Measurements from ENCODE around the gene PAX2. TPM values are rescaled to one million over a fixed set of nuclear protein-coding genes. Genes with fewer than 3 reads are reported as not detected.

PAX2 gene
- total RNA-seq, 2 experiments from 2014 or later: not detected

DNA sequence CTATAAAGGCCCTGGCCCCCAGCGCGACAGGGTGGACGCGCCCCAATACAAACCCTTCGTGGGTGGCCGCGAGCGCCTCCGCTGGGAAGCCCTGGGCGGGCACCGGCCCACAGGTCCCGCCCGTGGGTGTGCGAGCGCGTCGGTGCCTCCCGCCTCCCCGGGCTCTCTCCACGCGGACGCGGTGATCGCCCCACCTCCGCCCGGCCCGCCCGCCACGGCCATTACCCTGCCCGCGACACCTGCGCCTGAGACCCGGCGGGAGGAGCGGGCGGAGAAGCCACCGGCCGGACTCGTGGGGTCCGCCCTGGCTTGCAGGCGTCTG is 81.2 kb downstream of the PAX2 start:
- Mint-ChIP-seq H3K27ac (no peak overlapping the region), H3K4me1 (peaks cover 20% of the 10 kb centered on the region), H3K36me3 (no peaks in the 10 kb centered on the region), H3K9me3 (no peaks in the 10 kb centered on the region), H3K4me3 (peak overlapping the region; percentile 31), H3K27me3 (peaks cover 83% of the 10 kb centered on the region)
- POLR2A ChIA-PET: no interaction called here
- DNase-seq (no peak), ATAC-seq (ENCODE audit: low read depth) (no peak)

DNA sequence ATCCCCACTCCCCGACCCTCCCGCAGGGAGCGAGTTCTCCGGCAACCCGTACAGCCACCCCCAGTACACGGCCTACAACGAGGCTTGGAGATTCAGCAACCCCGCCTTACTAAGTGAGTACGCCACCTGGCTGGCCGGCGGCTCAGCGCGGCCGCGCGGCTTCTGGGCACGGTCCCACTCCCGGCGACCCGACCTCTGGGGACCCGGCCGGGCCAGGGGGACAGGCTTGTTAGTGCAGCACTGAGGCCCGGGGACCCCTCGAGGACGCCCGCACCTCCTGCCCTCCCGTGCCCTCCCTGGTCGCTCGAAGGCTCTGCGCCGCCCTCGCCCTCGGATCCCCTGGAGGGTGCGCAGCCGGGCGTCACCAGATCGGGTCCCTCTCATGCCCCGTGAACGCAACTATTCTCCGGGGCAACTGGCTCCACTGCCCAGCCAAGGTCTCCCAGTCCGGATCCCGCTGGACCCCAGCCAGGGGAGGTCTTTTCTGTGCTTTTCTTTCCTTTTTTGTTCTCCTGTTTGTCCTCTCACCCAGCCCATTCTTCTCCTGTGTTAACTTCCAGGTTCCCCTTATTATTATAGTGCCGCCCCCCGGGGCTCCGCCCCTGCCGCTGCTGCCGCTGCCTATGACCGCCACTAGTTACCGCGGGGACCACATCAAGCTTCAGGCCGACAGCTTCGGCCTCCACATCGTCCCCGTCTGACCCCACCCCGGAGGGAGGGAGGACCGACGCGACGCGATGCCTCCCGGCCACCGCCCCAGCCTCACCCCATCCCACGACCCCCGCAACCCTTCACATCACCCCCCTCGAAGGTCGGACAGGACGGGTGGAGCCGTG is 81.8 kb downstream of the PAX2 start:
- DNase-seq (peak; percentile 56), ATAC-seq (ENCODE audit: low read depth) (peak; percentile 50)
- peaks cover 83% of the 10 kb centered on the region for H3K27me3 Mint-ChIP-seq
- H3K9me3 Mint-ChIP-seq: no peaks in the 10 kb centered on the region
- H3K36me3 Mint-ChIP-seq: no peaks in the 10 kb centered on the region
- H3K4me1 Mint-ChIP-seq: peaks cover 24% of the 10 kb centered on the region
- H3K4me3 Mint-ChIP-seq: peak overlapping the region; percentile 81
- H3K27ac Mint-ChIP-seq: no peak overlapping the region
- POLR2A ChIA-PET: interaction anchor here (0.9 kb wide), 1 partner anchor 292 kb away, joined by 3 read pairs; no protein-coding TSS in a partner anchor

- ATAC-seq (ENCODE audit: low read depth): peak; percentile 45
These were observed 82.7 kb downstream of the PAX2 start for GRCh38 chr10:100827819-100828737.

GRCh38 chr10:100828738-100829096 is 83.3 kb downstream of the PAX2 start:
- H3K4me3 Mint-ChIP-seq: peak overlapping the region; percentile 81
- H3K27ac Mint-ChIP-seq: no peak overlapping the region
- H3K9me3 Mint-ChIP-seq: no peaks in the 10 kb centered on the region
- POLR2A ChIA-PET: no interaction called here
- DNase-seq (peak; percentile 45), ATAC-seq (ENCODE audit: low read depth) (peak; percentile 50)
- peaks cover 26% of the 10 kb centered on the region for H3K4me1 Mint-ChIP-seq
- no peaks in the 10 kb centered on the region for H3K36me3 Mint-ChIP-seq
- peaks cover 81% of the 10 kb centered on the region for H3K27me3 Mint-ChIP-seq

More at GRCh38 chr10:100827819-100828737, 82.7 kb downstream of the PAX2 start:
- H3K27me3 Mint-ChIP-seq: peaks cover 83% of the 10 kb centered on the region
- peaks cover 25% of the 10 kb centered on the region for H3K4me1 Mint-ChIP-seq
- no peaks in the 10 kb centered on the region for H3K36me3 Mint-ChIP-seq
- no peaks in the 10 kb centered on the region for H3K9me3 Mint-ChIP-seq
- DNase-seq: peak; percentile 64
- H3K4me3 Mint-ChIP-seq: peak overlapping the region; percentile 81
- peak overlapping the region; percentile 58 for H3K27ac Mint-ChIP-seq
- POLR2A ChIA-PET: interaction anchor here (0.9 kb wide), 1 partner anchor 293 kb away, joined by 3 read pairs; no protein-coding TSS in a partner anchor

- Mint-ChIP-seq H3K36me3 (no peaks in the 10 kb centered on the region), H3K9me3 (no peaks in the 10 kb centered on the region), H3K27me3 (peaks cover 75% of the 10 kb centered on the region), H3K4me1 (peaks cover 26% of the 10 kb centered on the region), H3K4me3 (peak overlapping the region; percentile 81), H3K27ac (no peak overlapping the region)
- DNase-seq (no peak), ATAC-seq (ENCODE audit: low read depth) (no peak)
- POLR2A ChIA-PET: no interaction called here
These were observed 83.9 kb downstream of the PAX2 start for GRCh38 chr10:100829097-100829870.

DNA sequence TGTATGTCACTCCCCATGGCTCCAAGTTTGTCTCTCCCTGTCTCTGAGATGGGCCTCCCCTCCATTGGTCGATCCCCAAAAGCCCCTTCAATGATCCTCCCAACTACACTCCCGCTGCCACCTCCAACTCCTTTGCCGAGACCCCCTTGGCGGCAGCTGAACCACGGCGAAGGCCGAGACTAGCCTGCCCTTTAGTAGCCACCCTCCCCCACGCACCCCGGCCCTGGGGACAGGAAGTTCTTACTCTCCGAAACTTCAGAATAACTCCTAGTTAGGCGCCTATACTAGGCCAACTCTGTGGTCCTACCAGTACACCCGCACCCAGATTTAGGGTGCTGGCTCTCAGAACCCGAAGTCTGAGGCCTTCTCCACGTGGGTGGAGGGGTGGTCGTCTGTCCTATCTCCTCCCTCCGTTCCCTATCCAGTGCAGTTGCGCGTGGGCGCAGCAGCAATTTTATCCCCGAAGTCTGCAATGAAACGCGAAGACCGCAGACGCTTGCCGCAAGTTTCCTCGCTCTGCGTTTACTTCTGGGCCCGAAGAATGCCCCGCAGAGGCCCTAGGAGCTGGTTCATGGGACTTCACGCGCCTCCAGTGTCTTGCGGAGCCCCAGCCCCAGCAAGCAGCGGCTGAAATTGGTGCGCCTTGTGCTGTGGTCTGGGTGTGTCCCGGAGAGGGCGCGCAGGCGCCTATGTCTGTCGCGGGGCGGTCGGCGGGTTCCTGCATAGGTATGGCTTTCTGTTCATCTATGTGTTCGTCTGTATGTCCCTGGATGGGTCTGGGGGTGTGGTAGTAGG is 84.7 kb downstream of the PAX2 start:
- POLR2A ChIA-PET: no interaction called here
- Mint-ChIP-seq H3K4me3 (peak overlapping the region; percentile 65), H3K4me1 (peaks cover 26% of the 10 kb centered on the region), H3K27ac (no peak overlapping the region), H3K27me3 (peaks cover 75% of the 10 kb centered on the region), H3K9me3 (no peaks in the 10 kb centered on the region), H3K36me3 (no peaks in the 10 kb centered on the region)
- ATAC-seq (ENCODE audit: low read depth) (no peak), DNase-seq (no peak)

DNA sequence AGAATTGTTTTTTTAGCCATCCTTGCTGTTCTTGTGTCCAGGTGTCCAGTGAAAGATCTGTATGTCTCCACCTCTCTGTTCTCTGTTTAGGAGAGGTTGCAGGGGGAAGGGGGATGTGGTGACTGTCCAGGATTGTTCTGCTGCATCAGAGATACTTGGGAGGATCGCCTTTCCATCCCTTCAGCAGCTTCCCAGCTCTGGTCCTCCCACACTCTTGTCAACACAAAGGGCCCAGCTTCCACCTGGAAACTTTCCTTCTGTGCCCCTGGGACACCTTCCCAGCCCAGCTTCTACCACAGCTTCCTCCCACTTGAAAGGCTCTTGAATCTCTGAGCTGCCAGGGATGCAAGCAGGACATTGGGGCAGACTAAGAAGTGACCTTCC is 85.3 kb downstream of the PAX2 start:
- Mint-ChIP-seq H3K27me3 (peaks cover 69% of the 10 kb centered on the region), H3K4me3 (no peak overlapping the region), H3K36me3 (no peaks in the 10 kb centered on the region), H3K9me3 (no peaks in the 10 kb centered on the region), H3K27ac (no peak overlapping the region), H3K4me1 (peaks cover 24% of the 10 kb centered on the region)
- POLR2A ChIA-PET: no interaction called here
- ATAC-seq (ENCODE audit: low read depth) (no peak), DNase-seq (no peak)

DNA sequence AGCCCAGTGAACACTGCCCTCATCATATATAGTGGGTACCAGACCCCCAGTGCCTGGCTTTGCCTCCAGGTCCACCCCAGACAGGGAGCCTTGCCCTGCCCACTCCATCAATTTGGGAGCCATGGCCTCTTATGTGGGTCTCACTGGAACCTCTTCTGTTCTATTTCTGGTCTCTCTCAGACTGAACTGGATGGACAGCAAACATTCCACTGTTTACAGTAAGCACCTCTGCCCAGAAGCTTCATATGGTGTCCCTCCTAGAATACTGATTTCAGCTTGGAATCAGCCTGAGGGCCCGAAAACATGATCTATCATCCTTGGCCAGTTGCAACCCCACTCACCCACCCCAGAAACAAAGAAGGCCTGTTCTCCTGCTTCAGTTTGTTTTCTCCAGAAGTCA is 86.4 kb downstream of the PAX2 start:
- Mint-ChIP-seq H3K27me3 (peaks cover 61% of the 10 kb centered on the region), H3K9me3 (no peaks in the 10 kb centered on the region), H3K27ac (no peak overlapping the region), H3K4me3 (no peak overlapping the region), H3K36me3 (no peaks in the 10 kb centered on the region), H3K4me1 (peaks cover 24% of the 10 kb centered on the region)
- ATAC-seq (ENCODE audit: low read depth) (no peak), DNase-seq (no peak)
- POLR2A ChIA-PET: no interaction called here

- Mint-ChIP-seq H3K4me3 (no peak overlapping the region), H3K36me3 (no peaks in the 10 kb centered on the region), H3K9me3 (no peaks in the 10 kb centered on the region), H3K27me3 (peaks cover 35% of the 10 kb centered on the region), H3K27ac (no peak overlapping the region), H3K4me1 (peaks cover 6% of the 10 kb centered on the region)
- DNase-seq (no peak), ATAC-seq (ENCODE audit: low read depth) (no peak)
- POLR2A ChIA-PET: no interaction called here
These were observed 90.4 kb downstream of the PAX2 start for GRCh38 chr10:100835810-100836209.

DNA sequence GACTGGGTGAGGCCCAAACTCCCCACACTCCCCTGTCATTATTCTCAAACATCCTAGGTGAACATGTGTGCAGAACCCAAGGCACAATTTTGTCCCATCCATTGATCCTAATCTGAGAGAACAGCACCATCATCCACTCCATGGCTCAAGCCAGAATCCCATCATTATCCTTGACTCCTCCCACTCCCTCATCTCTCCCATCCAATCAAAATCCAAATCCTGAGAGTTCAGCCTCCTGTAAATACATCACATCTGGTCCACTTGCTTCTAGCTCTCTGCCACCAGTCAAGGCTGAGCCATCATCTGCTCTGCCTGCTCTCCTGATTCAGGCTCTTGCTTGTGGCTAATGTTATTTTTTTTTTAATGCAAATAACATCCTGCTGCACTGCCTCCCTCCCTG is 91.5 kb downstream of the PAX2 start:
- ATAC-seq (ENCODE audit: low read depth) (no peak), DNase-seq (no peak)
- Mint-ChIP-seq H3K4me3 (no peak overlapping the region), H3K36me3 (no peaks in the 10 kb centered on the region), H3K27me3 (peaks cover 33% of the 10 kb centered on the region), H3K9me3 (no peaks in the 10 kb centered on the region), H3K4me1 (peaks cover 5% of the 10 kb centered on the region), H3K27ac (no peak overlapping the region)
- POLR2A ChIA-PET: no interaction called here

DNA sequence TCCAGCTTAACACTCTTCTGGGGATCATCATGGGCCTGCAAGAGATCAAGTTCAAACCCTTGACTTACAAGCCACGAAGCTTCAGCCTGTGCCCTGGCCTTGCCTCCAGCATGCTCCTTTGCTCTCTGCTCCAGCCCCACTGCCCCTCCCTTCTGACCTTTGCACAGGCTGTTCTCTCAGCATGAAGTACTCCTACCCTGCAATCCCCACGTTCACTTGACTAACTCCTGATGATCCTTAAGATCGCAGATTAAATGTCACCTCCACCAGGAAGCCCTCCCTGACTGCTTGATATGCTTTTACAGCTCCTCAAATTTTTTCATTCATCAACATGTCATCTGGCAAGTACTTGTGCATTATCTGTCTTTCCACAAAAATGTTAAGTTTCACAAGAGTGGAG is 91.9 kb downstream of the PAX2 start:
- H3K27ac Mint-ChIP-seq: no peak overlapping the region
- no peak for DNase-seq
- H3K4me3 Mint-ChIP-seq: no peak overlapping the region
- no peaks in the 10 kb centered on the region for H3K36me3 Mint-ChIP-seq
- POLR2A ChIA-PET: no interaction called here
- peaks cover 32% of the 10 kb centered on the region for H3K27me3 Mint-ChIP-seq
- peaks cover 2% of the 10 kb centered on the region for H3K4me1 Mint-ChIP-seq
- no peaks in the 10 kb centered on the region for H3K9me3 Mint-ChIP-seq
- ATAC-seq (ENCODE audit: low read depth): no peak

DNA sequence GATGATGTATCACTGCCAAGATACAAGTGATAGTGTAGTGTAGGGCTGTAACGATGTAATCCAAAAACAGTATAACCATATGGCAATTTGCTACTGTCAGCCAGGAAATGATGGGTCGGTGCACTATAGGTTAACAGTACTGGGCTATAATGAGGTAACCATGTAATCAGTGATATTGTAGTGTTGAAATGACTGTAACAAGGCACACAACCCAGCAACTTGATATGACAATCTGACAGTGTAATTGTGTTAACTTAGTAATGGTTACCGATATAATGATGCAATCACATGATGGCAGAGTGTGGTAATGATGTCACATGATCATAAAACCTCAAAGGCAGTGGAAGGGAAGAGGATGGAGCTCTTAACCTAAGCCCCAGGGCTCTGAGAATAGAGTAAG is 93.6 kb downstream of the PAX2 start:
- no peaks in the 10 kb centered on the region for H3K9me3 Mint-ChIP-seq
- H3K4me3 Mint-ChIP-seq: no peak overlapping the region
- H3K27ac Mint-ChIP-seq: no peak overlapping the region
- DNase-seq (no peak), ATAC-seq (ENCODE audit: low read depth) (no peak)
- no peaks in the 10 kb centered on the region for H3K36me3 Mint-ChIP-seq
- peaks cover 29% of the 10 kb centered on the region for H3K27me3 Mint-ChIP-seq
- POLR2A ChIA-PET: no interaction called here
- H3K4me1 Mint-ChIP-seq: no peaks in the 10 kb centered on the region

DNA sequence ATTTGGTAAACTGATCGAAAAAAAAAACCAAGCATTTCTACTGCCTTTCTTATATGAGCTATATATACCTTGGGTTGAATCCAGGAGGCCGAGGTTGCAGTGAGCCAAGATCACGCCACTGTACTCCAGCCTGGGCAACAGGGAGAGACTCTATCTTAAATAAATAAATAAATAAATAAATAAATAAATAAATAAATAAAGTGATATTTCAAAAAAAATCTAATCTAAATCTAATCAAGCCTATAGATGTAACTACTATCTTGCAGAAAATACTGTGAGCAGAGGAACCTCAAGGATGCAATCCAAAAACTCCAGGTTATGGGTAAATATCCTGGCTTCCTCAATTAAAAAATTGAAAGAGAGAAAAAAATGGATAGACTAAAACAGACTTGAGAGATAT is 96.1 kb downstream of the PAX2 start:
- Mint-ChIP-seq H3K4me3 (no peak overlapping the region), H3K27me3 (peaks cover 28% of the 10 kb centered on the region), H3K27ac (no peak overlapping the region), H3K36me3 (no peaks in the 10 kb centered on the region), H3K4me1 (no peaks in the 10 kb centered on the region), H3K9me3 (no peaks in the 10 kb centered on the region)
- no peak for DNase-seq
- no peak for ATAC-seq (ENCODE audit: low read depth)
- POLR2A ChIA-PET: interaction anchor here (0.6 kb wide), 1 partner anchor 249 kb away, joined by 5 read pairs; no protein-coding TSS in a partner anchor

Data from activated naive CD8-positive, alpha-beta T cell treated with anti-CD3 and anti-CD28 coated beads, Interleukin-2, amount 10 ng/mL, durations not matched to agents 7 days and 5 days (primary cell).